SK-N-SH treated with all-trans-retinoic acid at 6 μM for 48 hours (cell line): ENCODE measurements around the gene DENND1C.

Experiments used
- ISL1 ChIP-seq: fragments of 250-450 bp; sonication (Bioruptor Pico); IDR thresholded peaks from 2 replicates; pipeline ENCODE4 v2.1.2; 2022; ENCODE audit warnings: mild to moderate bottlenecking, moderate library complexity
- POU6F1 ChIP-seq: fragments of 250-450 bp; sonication (Bioruptor Pico); IDR thresholded peaks from 2 replicates; pipeline ENCODE4 v1.8.0; 2021; ENCODE audit warnings: low read depth, mild to moderate bottlenecking, moderate library complexity, borderline replicate concordance
- PPARA ChIP-seq: fragments of 250-450 bp; sonication (Bioruptor Pico); IDR thresholded peaks from 2 replicates; pipeline ENCODE4 v1.5.0; 2020; ENCODE audit warnings: mild to moderate bottlenecking, borderline replicate concordance
- RARB ChIP-seq: fragments of 250-450 bp; sonication (Bioruptor Pico); IDR thresholded peaks from 2 replicates; pipeline ENCODE4 v1.8.0; 2021; ENCODE audit warnings: mild to moderate bottlenecking, moderate library complexity
- TSHZ2 ChIP-seq: fragments of 250-450 bp; sonication (Bioruptor Pico); IDR thresholded peaks from 2 replicates; pipeline ENCODE4 v1.5.0; 2020; ENCODE audit warnings: mild to moderate bottlenecking, moderate library complexity
- ZFP3 ChIP-seq: fragments of 250-450 bp; sonication (Bioruptor Pico); IDR thresholded peaks from 2 replicates; pipeline ENCODE4 v1.5.0; 2020; ENCODE audit warnings: mild to moderate bottlenecking, moderate library complexity
- ZFP30 ChIP-seq: fragments of 450-650 bp; formaldehyde crosslinking; IDR thresholded peaks from 2 replicates; pipeline ENCODE4 v1.5.0; 2022; ENCODE audit warnings: mild to moderate bottlenecking, moderate library complexity

- no peak for TF ChIP-seq ZFP3 (CRISPR knock-in tag)
- no peak for TF ChIP-seq TSHZ2 (CRISPR knock-in tag)
- TF ChIP-seq POU6F1, result no peak
- TF ChIP-seq RARB, result no peak
- TF ChIP-seq ZFP30, result no peak
- no peak for TF ChIP-seq PPARA (CRISPR knock-in tag)
- no peak for TF ChIP-seq ISL1 (CRISPR knock-in tag)
Observed at GRCh38 chr19:6484831-6485230, 3.2 kb upstream of the DENND1C start.
